B cell (primary cell): ENCODE data around the gene PFN3. TPM values are rescaled to one million over a fixed set of nuclear protein-coding genes. Genes with fewer than 3 reads are reported as not detected.

Experiments used
- ATAC-seq: fragments of 200-7000 bp; cut with Tn5 transposase; one replicate; pipeline ENCODE4 v1.10.0; 2021; ENCODE audit warnings: low read depth, mild to moderate bottlenecking, moderate number of reproducible peaks, moderate library complexity
- CTCF ChIA-PET: fragments of 350-600 bp; sonication (Branson Sonifier 250); formaldehyde crosslinking; loops from one replicate; lab custom pipeline; 2021; ENCODE audit warnings: antibody characterized with exemption, inconsistent platforms; lab: Charles Lee
- POLR2A ChIA-PET: fragments of 350-600 bp; sonication (Branson Sonifier 250); formaldehyde crosslinking; loops from one replicate; lab custom pipeline; 2021; ENCODE audit warnings: antibody characterized with exemption; lab: Charles Lee
- DNase-seq: peaks from one replicate; pipeline ENCODE4 v3.0.0; 2013
- H2AFZ ChIP-seq: 2 replicates; pipeline ENCODE4 v1.6.1; 2012; ENCODE audit warnings: mild to moderate bottlenecking, low read depth, low read length; ENCODE audit not compliant: insufficient read depth, poor library complexity, severe bottlenecking
- H3K27ac ChIP-seq, 2 donors: 1 replicate in 1 of 2; 2 replicates in 1 of 2; pipeline ENCODE4 v1.5.1; 2012 to 2013; ENCODE audit warnings: low read length in 2 of 2, mild to moderate bottlenecking in 2 of 2, moderate library complexity in 1 of 2
- H3K27me3 ChIP-seq, 4 experiments: fragments of 200-600 bp in 1 of 4; sonication (generic) in 1 of 4; replicated peaks in 1 of 4; 1 replicate in 2 of 4; 2 replicates in 2 of 4; pipeline versions ENCODE4 v1.6.1 to v1.7.0; 2013 to 2016; ENCODE audit warnings: low read length in 3 of 4, mild to moderate bottlenecking in 2 of 4, mixed read lengths in 1 of 4, moderate library complexity in 1 of 4; ENCODE audit not compliant: insufficient read depth in 4 of 4, control insufficient read depth in 3 of 4; ENCODE audit errors: control extremely low read depth in 1 of 4
- H3K36me3 ChIP-seq, 2 experiments: replicated peaks in 1 of 2; 1 replicate in 1 of 2; 2 replicates in 1 of 2; pipeline versions ENCODE4 v1.6.1 to v1.7.1; 2013; ENCODE audit warnings: low read length in 1 of 2; ENCODE audit not compliant: insufficient read depth in 2 of 2, control insufficient read depth in 1 of 2; ENCODE audit errors: control extremely low read depth in 1 of 2, extremely low read depth in 1 of 2
- H3K4me1 ChIP-seq, 2 donors: fragments of 200-600 bp in 1 of 2; sonication (generic) in 1 of 2; 1 replicate in 1 of 2; 2 replicates in 1 of 2; pipeline versions ENCODE4 v1.5.1 to v1.6.1; 2013 to 2017; ENCODE audit warnings: low read length in 2 of 2; ENCODE audit not compliant: control insufficient read depth in 2 of 2, insufficient read depth in 2 of 2
- H3K4me2 ChIP-seq: replicated peaks from 2 replicates; pipeline ENCODE3; 2012; ENCODE audit warnings: mild to moderate bottlenecking, low read depth, low read length; ENCODE audit not compliant: poor library complexity, severe bottlenecking
- H3K4me3 ChIP-seq, 5 experiments: fragments of 200-600 bp in 1 of 5; sonication (generic) in 1 of 5; 1 replicate in 3 of 5; 2 replicates in 2 of 5; pipeline versions ENCODE4 v1.5.1 to v1.7.0; 2011 to 2016; ENCODE audit warnings: low read length in 4 of 5, mild to moderate bottlenecking in 4 of 5, low read depth in 2 of 5, control low read depth in 1 of 5, moderate library complexity in 1 of 5; ENCODE audit not compliant: insufficient read depth in 1 of 5; ENCODE audit errors: control extremely low read depth in 1 of 5, extremely low read depth in 1 of 5
- H3K79me2 ChIP-seq: fragments of 200-600 bp; sonication (generic); one replicate; pipeline ENCODE4 v1.6.0; 2016; ENCODE audit warnings: low read length; ENCODE audit not compliant: control insufficient read depth, insufficient read depth
- H3K9ac ChIP-seq: fragments of 200-600 bp; sonication (generic); 2 replicates; pipeline ENCODE4 v1.6.1; 2017; ENCODE audit warnings: mild to moderate bottlenecking, low read length, moderate library complexity
- H3K9me3 ChIP-seq, 3 donors: one replicate each; pipeline versions ENCODE4 v1.6.1 to v1.7.1; 2013; ENCODE audit warnings: low read length in 2 of 3; ENCODE audit not compliant: control insufficient read depth in 2 of 3, insufficient read depth in 1 of 3; ENCODE audit errors: control extremely low read depth in 1 of 3
- H4K20me1 ChIP-seq: 2 replicates; pipeline ENCODE4 v1.6.0; 2012; ENCODE audit warnings: mild to moderate bottlenecking, low read length; ENCODE audit not compliant: insufficient read depth, control insufficient read depth, poor library complexity, severe bottlenecking
- H3K27ac Mint-ChIP-seq: one replicate; pipeline ENCODE4 v1.8.0; 2021; ENCODE audit warnings: mixed read lengths
- H3K27me3 Mint-ChIP-seq: one replicate; pipeline ENCODE4 v1.8.0; 2021; ENCODE audit warnings: mixed read lengths
- H3K4me1 Mint-ChIP-seq: one replicate; pipeline ENCODE4 v1.8.0; 2021; ENCODE audit warnings: mixed read lengths
- H3K4me3 Mint-ChIP-seq: one replicate; pipeline ENCODE4 v1.8.0; 2021; ENCODE audit warnings: mixed read lengths
- H3K9me3 Mint-ChIP-seq: one replicate; pipeline ENCODE4 v1.8.0; 2022; ENCODE audit warnings: mixed read lengths; ENCODE audit not compliant: insufficient read depth
- EZH2 ChIP-seq: IDR thresholded peaks from 2 replicates; pipeline ENCODE4 v1.6.1; 2012; ENCODE audit warnings: borderline replicate concordance, low read depth, mild to moderate bottlenecking, moderate library complexity, low read length; ENCODE audit not compliant: insufficient read depth, poor library complexity, severe bottlenecking
- WGBS: methylation state at CpG from one replicate; pipeline ENCODE4 v1.1.5; 2013; ENCODE audit warnings: missing lambda C conversion rate; ENCODE audit not compliant: insufficient coverage; 5-methylcytosine and 5-hydroxymethylcytosine counted together
- intact Hi-C: fragments of 100-400 bp; cut with micrococcal nuclease; formaldehyde crosslinking; loops from one replicate; pipeline ENCODE4 v1.10.0; 2022
- polyA plus RNA-seq: library from polyadenylated mRNA; depleted of rRNA; stranded (reverse); fragments of >200 nt; gene quantifications from 2 replicates; pipeline ENCODE4 v1.2.3, GENCODE V29; 2012
- total RNA-seq, 2 donors: library from RNA; stranded (reverse); fragments of 120-200 nt in 1 of 2; gene quantifications; 1 replicate in 1 of 2; 2 replicates in 1 of 2; pipeline versions ENCODE4 v1.2.3 to v1.2.4, GENCODE V29; 2013 to 2022
- TF ChIP-seq, protein P1 (sequence below): fragments of 200-600 bp; IDR thresholded peaks from one replicate; pipeline ENCODE4 v1.8.0; 2022; ENCODE audit warnings: antibody characterized with exemption, mild to moderate bottlenecking

PFN3 gene
- total and polyA plus RNA-seq, 2 donors (not counting 1 experiment from before 2014, with no cell fraction given), result not detected

- Mint-ChIP-seq H3K4me3 (no peak overlapping the region), H3K27ac (peak overlapping the region; percentile 53), H3K4me1 (peaks cover 47% of the 10 kb centered on the region), H3K27me3 (no peaks in the 10 kb centered on the region), H3K9me3 (no peaks in the 10 kb centered on the region)
- no peak overlapping the region for H3K9ac ChIP-seq
- no peak overlapping the region for H2AFZ ChIP-seq
- intact Hi-C loops, result no loop called here
- H3K79me2 ChIP-seq, result peaks cover under 1% of the 10 kb centered on the region
- no peaks in the 10 kb centered on the region for H3K9me3 ChIP-seq
- H4K20me1 ChIP-seq, result peaks cover 73% of the 10 kb centered on the region
- H3K4me2 ChIP-seq, result no peak overlapping the region
- no peaks in the 10 kb centered on the region for H3K27me3 ChIP-seq
- peaks cover 0 to 46% of the 10 kb centered on the region in 2 experiments for H3K36me3 ChIP-seq
- 91% methylated on average over 12 of the region's 15 CpGs for WGBS
- ChIA-PET POLR2A (interaction anchor here (0.8 to 10.8 kb wide), 2 partner anchors 12 to 17 kb away, joined by 3 to 103 read pairs; partner anchors contain the start of gene GRK6), CTCF (interaction anchor here (0.6 to 21.3 kb wide), 6 partner anchors 12 to 58 kb away, joined by 3 to 628 read pairs (median 36); partner anchors contain the start of genes F12, GRK6 and PFN3)
- ATAC-seq, result no peak
- peak overlapping the region in 1 of 2 donors; percentile 77 for H3K27ac ChIP-seq
- DNase-seq, result no peak
- H3K4me1 ChIP-seq, result peaks cover 29 to 38% of the 10 kb centered on the region in 2 donors
- TF ChIP-seq EZH2, result no peak
- TF ChIP-seq, protein P1, sequence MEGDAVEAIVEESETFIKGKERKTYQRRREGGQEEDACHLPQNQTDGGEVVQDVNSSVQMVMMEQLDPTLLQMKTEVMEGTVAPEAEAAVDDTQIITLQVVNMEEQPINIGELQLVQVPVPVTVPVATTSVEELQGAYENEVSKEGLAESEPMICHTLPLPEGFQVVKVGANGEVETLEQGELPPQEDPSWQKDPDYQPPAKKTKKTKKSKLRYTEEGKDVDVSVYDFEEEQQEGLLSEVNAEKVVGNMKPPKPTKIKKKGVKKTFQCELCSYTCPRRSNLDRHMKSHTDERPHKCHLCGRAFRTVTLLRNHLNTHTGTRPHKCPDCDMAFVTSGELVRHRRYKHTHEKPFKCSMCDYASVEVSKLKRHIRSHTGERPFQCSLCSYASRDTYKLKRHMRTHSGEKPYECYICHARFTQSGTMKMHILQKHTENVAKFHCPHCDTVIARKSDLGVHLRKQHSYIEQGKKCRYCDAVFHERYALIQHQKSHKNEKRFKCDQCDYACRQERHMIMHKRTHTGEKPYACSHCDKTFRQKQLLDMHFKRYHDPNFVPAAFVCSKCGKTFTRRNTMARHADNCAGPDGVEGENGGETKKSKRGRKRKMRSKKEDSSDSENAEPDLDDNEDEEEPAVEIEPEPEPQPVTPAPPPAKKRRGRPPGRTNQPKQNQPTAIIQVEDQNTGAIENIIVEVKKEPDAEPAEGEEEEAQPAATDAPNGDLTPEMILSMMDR, result no peak
- no peak overlapping the region for H3K4me3 ChIP-seq
Measured at GRCh38 chr5:177443144-177443983, 42.9 kb upstream of the PFN3 start.
